Osteocyte (in vitro differentiated cells): ENCODE measurements around the gene ARID5B. TPM values are rescaled to one million over a fixed set of nuclear protein-coding genes. Genes with fewer than 3 reads are reported as not detected.

Source experiments
- DNase-seq: peaks from one replicate; pipeline ENCODE4 v3.0.0; 2021; ENCODE audit warnings: mixed read lengths; ENCODE audit not compliant: unreplicated experiment; ENCODE audit errors: extremely low spot score
- H3K27ac Mint-ChIP-seq: one replicate; pipeline ENCODE4 v1.8.0; 2021; ENCODE audit warnings: mild to moderate bottlenecking, mixed read lengths; ENCODE audit not compliant: unreplicated experiment
- H3K27me3 Mint-ChIP-seq: one replicate; pipeline ENCODE4 v1.8.0; 2021; ENCODE audit warnings: mixed read lengths; ENCODE audit not compliant: unreplicated experiment
- H3K36me3 Mint-ChIP-seq: one replicate; pipeline ENCODE4 v1.8.0; 2021; ENCODE audit warnings: mixed read lengths; ENCODE audit not compliant: unreplicated experiment
- H3K4me1 Mint-ChIP-seq: one replicate; pipeline ENCODE4 v1.8.0; 2021; ENCODE audit warnings: mixed read lengths; ENCODE audit not compliant: unreplicated experiment
- H3K4me3 Mint-ChIP-seq: one replicate; pipeline ENCODE4 v1.8.0; 2021; ENCODE audit warnings: mild to moderate bottlenecking, moderate library complexity, mixed read lengths; ENCODE audit not compliant: unreplicated experiment
- H3K9me3 Mint-ChIP-seq: one replicate; pipeline ENCODE4 v1.8.0; 2021; ENCODE audit warnings: mixed read lengths; ENCODE audit not compliant: unreplicated experiment
- CTCF ChIP-seq: fragments of 200-600 bp; sonication (generic); IDR thresholded peaks from 2 replicates; pipeline ENCODE4 v1.5.0; 2021; ENCODE audit warnings: antibody characterized with exemption, mild to moderate bottlenecking, moderate library complexity
- total RNA-seq: library from RNA; stranded (reverse); gene quantifications from 2 replicates; pipeline ENCODE4 v1.2.1, GENCODE V29; 2021

The ARID5B gene
- total RNA-seq, 1 donor from 2014 or later: 89.4 TPM

- H3K4me3 Mint-ChIP-seq: no peak overlapping the region
- H3K4me1 Mint-ChIP-seq: peaks cover 12% of the 10 kb centered on the region
- no peak for TF ChIP-seq CTCF
- no peak for DNase-seq
- peaks cover 22% of the 10 kb centered on the region for H3K36me3 Mint-ChIP-seq
- no peaks in the 10 kb centered on the region for H3K9me3 Mint-ChIP-seq
- no peak overlapping the region for H3K27ac Mint-ChIP-seq
- no peaks in the 10 kb centered on the region for H3K27me3 Mint-ChIP-seq
Observed at GRCh38 chr10:61981460-61981859, 80.0 kb downstream of the ARID5B start.

- Mint-ChIP-seq H3K27me3 (no peaks in the 10 kb centered on the region), H3K4me3 (no peak overlapping the region), H3K4me1 (peaks cover 19% of the 10 kb centered on the region), H3K27ac (no peak overlapping the region), H3K9me3 (no peaks in the 10 kb centered on the region), H3K36me3 (peaks cover 26% of the 10 kb centered on the region)
- DNase-seq: no peak
- no peak for TF ChIP-seq CTCF
Observed at GRCh38 chr10:61983255-61983654, 81.8 kb downstream of the ARID5B start.

- DNase-seq: no peak
- H3K27ac Mint-ChIP-seq: no peak overlapping the region
- peaks cover 23% of the 10 kb centered on the region for H3K36me3 Mint-ChIP-seq
- no peaks in the 10 kb centered on the region for H3K9me3 Mint-ChIP-seq
- H3K4me3 Mint-ChIP-seq: no peak overlapping the region
- TF ChIP-seq CTCF: no peak
- peaks cover 20% of the 10 kb centered on the region for H3K4me1 Mint-ChIP-seq
- no peaks in the 10 kb centered on the region for H3K27me3 Mint-ChIP-seq
Observed at GRCh38 chr10:61984803-61985418, 83.4 kb downstream of the ARID5B start.

- no peak for DNase-seq
- no peak overlapping the region for H3K4me3 Mint-ChIP-seq
- no peak for TF ChIP-seq CTCF
- no peak overlapping the region for H3K27ac Mint-ChIP-seq
- H3K27me3 Mint-ChIP-seq: no peaks in the 10 kb centered on the region
- peaks cover 21% of the 10 kb centered on the region for H3K36me3 Mint-ChIP-seq
- peaks cover 24% of the 10 kb centered on the region for H3K4me1 Mint-ChIP-seq
- H3K9me3 Mint-ChIP-seq: no peaks in the 10 kb centered on the region
Observed at GRCh38 chr10:61985715-61986114, 84.2 kb downstream of the ARID5B start.

GRCh38 chr10:61986382-61986781 lies 84.9 kb downstream of the ARID5B start:
- H3K27ac Mint-ChIP-seq: peak overlapping the region; percentile 7
- no peak for TF ChIP-seq CTCF
- no peak for DNase-seq
- H3K4me3 Mint-ChIP-seq: no peak overlapping the region
- H3K36me3 Mint-ChIP-seq: peaks cover 20% of the 10 kb centered on the region
- H3K4me1 Mint-ChIP-seq: peaks cover 29% of the 10 kb centered on the region
- no peaks in the 10 kb centered on the region for H3K27me3 Mint-ChIP-seq
- H3K9me3 Mint-ChIP-seq: no peaks in the 10 kb centered on the region
